ENCODE measurements around the gene ZBTB3. TPM values are rescaled to one million over a fixed set of nuclear protein-coding genes. Genes with fewer than 3 reads are reported as not detected.
"Not testable (repeated sequence)": the region's sequence is repeated elsewhere in the genome, so short reads cannot be mapped to it uniquely, and the experiment has no call there.

ZBTB3 gene
- total RNA-seq, 1 donor from 2014 or later, result 9.8 TPM

GRCh38 chr11:62703921-62704320 is 50.0 kb downstream of the ZBTB3 start:
- DNase-seq (ENCODE audit: low spot score); ATAC-seq; intact Hi-C loops (cut with DNase I): not testable (repeated sequence)

- DNase-seq (ENCODE audit: low spot score) (no peak), ATAC-seq (no peak)
These were observed 51.7 kb downstream of the ZBTB3 start for GRCh38 chr11:62702246-62702645.

More at GRCh38 chr11:62702246-62702645, 51.7 kb downstream of the ZBTB3 start:
- intact Hi-C loops (cut with DNase I), result no loop called here

Small RNAs within 50 kb of the gene (microRNA-seq; reads per million reads assigned to microRNA genes)
- gene MIR6514 (not detected), gene MIR6748 (not detected)

Other genes starting within 250 kb of the ZBTB3 start
- gene AHNAK, start 207.4 kb downstream of the ZBTB3 start, total RNA-seq, result 2,773 TPM
- 811 TPM for gene EEF1G, start 180.3 kb downstream of the ZBTB3 start, total RNA-seq
- 20.7 TPM for gene TUT1, start 162.6 kb downstream of the ZBTB3 start, total RNA-seq
- 86.6 TPM for gene MTA2, start 152.3 kb downstream of the ZBTB3 start, total RNA-seq
- gene EML3, start 141.4 kb downstream of the ZBTB3 start, total RNA-seq, result 113 TPM
- gene ROM1, start 140.9 kb downstream of the ZBTB3 start, total RNA-seq, result 15.2 TPM
- 38.7 TPM for gene B3GAT3, start 132.2 kb downstream of the ZBTB3 start, total RNA-seq
- 219 TPM for gene GANAB, start 107.5 kb downstream of the ZBTB3 start, total RNA-seq
- gene INTS5, start 100.9 kb downstream of the ZBTB3 start, total RNA-seq, result 12.3 TPM
- 25.1 TPM for gene C11orf98, start 89.0 kb downstream of the ZBTB3 start, total RNA-seq
- gene CSKMT, start 88.8 kb downstream of the ZBTB3 start, total RNA-seq, result 7.1 TPM
- gene UQCC3, start 82.5 kb downstream of the ZBTB3 start, total RNA-seq, result 7.1 TPM
- 4.9 TPM for gene LBHD1, start 81.9 kb downstream of the ZBTB3 start, total RNA-seq
- gene UBXN1, start 75.1 kb downstream of the ZBTB3 start, total RNA-seq, result 79.6 TPM
- 28.4 TPM for gene LRRN4CL, start 64.6 kb downstream of the ZBTB3 start, total RNA-seq
- gene BSCL2, start 46.7 kb downstream of the ZBTB3 start, total RNA-seq, result 44.5 TPM
- 1.4 TPM for gene GNG3, start 46.5 kb downstream of the ZBTB3 start, total RNA-seq
- 51.2 TPM for gene HNRNPUL2, start 26.7 kb downstream of the ZBTB3 start, total RNA-seq
- 30.9 TPM for gene TTC9C, start 25.7 kb downstream of the ZBTB3 start, total RNA-seq
- 48.1 TPM for gene POLR2G, start 7.4 kb upstream of the ZBTB3 start, total RNA-seq
- 17.8 TPM for gene TAF6L, start 17.2 kb upstream of the ZBTB3 start, total RNA-seq
- 29.6 TPM for gene TMEM179B, start 33.2 kb upstream of the ZBTB3 start, total RNA-seq
- 10.4 TPM for gene TMEM223, start 37.8 kb upstream of the ZBTB3 start, total RNA-seq
- gene NXF1, start 51.3 kb upstream of the ZBTB3 start, total RNA-seq, result 81.8 TPM
- 51.6 TPM for gene STX5, start 77.9 kb upstream of the ZBTB3 start, total RNA-seq
- gene TEX54, start 78.7 kb upstream of the ZBTB3 start, total RNA-seq, result not detected
- gene WDR74, start 85.4 kb upstream of the ZBTB3 start, total RNA-seq, result 34.5 TPM
- 102 TPM for gene SLC3A2, start 126.7 kb upstream of the ZBTB3 start, total RNA-seq
- not detected for gene CHRM1, start 167.2 kb upstream of the ZBTB3 start, total RNA-seq
- not detected for gene SLC22A6, start 230.8 kb upstream of the ZBTB3 start, total RNA-seq

Measured in sciatic nerve (tissue), 2 donors.